ENCODE data around the gene SLC22A4.

SLC22A4 gene

GRCh38 chr5:132275367-132276220 lies 18.6 kb upstream of the SLC22A4 start:
- no peak for DNase-seq (ENCODE audit: low read depth in 2 of 2)

- DNase-seq (ENCODE audit: low read depth in 2 of 2), result no peak
These were observed 16.9 kb upstream of the SLC22A4 start for GRCh38 chr5:132277256-132277655.

- no peak for DNase-seq (ENCODE audit: low read depth in 2 of 2)
These were observed 16.0 kb upstream of the SLC22A4 start for GRCh38 chr5:132277971-132278853.

- DNase-seq (ENCODE audit: low read depth in 2 of 2), result no peak
These were observed 14.4 kb upstream of the SLC22A4 start for GRCh38 chr5:132279801-132280200.

GRCh38 chr5:132280371-132281240 lies 13.6 kb upstream of the SLC22A4 start:
- no peak for DNase-seq (ENCODE audit: low read depth in 2 of 2)

- DNase-seq (ENCODE audit: low read depth in 2 of 2), result no peak
These were observed 12.2 kb upstream of the SLC22A4 start for GRCh38 chr5:132281856-132282614.

- DNase-seq (ENCODE audit: low read depth in 2 of 2), result no peak
These were observed 10.7 kb upstream of the SLC22A4 start for GRCh38 chr5:132283423-132284043.

GRCh38 chr5:132289097-132289496 lies 5.1 kb upstream of the SLC22A4 start:
- no peak for DNase-seq (ENCODE audit: low read depth in 2 of 2)

GRCh38 chr5:132291026-132291425 lies 3.2 kb upstream of the SLC22A4 start:
- DNase-seq (ENCODE audit: low read depth in 2 of 2), result no peak

- DNase-seq (ENCODE audit: low read depth in 2 of 2), result peak; percentile 65 to 79
These were observed 865 bp upstream of the SLC22A4 start for GRCh38 chr5:132293066-132293991.

- DNase-seq (ENCODE audit: low read depth in 2 of 2), result peak; percentile 66 to 77
These were observed 722 bp downstream of the SLC22A4 start for GRCh38 chr5:132294728-132295504.

GRCh38 chr5:132295505-132296411 lies 1.6 kb downstream of the SLC22A4 start:
- DNase-seq (ENCODE audit: low read depth in 2 of 2), result no peak

- DNase-seq (ENCODE audit: low read depth in 2 of 2), result no peak
These were observed 2.3 kb downstream of the SLC22A4 start for GRCh38 chr5:132296412-132297016.

- no peak for DNase-seq (ENCODE audit: low read depth in 2 of 2)
These were observed 3.2 kb downstream of the SLC22A4 start for GRCh38 chr5:132297211-132297940.

- no peak for DNase-seq (ENCODE audit: low read depth in 2 of 2)
These were observed 4.4 kb downstream of the SLC22A4 start for GRCh38 chr5:132298298-132299212.
